Stimulated activated CD4-positive, alpha-beta T cell treated with anti-CD3 and anti-CD28 coated beads, TNF-alpha, amount 100 ng/mL, for 24 hours (primary cell): Measurements from ENCODE around the gene ZNF786.
"Not testable (repeated sequence)": the region's sequence is repeated elsewhere in the genome, so short reads cannot be mapped to it uniquely, and the experiment has no call there.

Experiments
- DNase-seq, 3 experiments: peaks; one replicate each; pipeline ENCODE4 v3.0.0-alpha.2; 2020; ENCODE audit warnings: low read depth in 3 of 3

Gene ZNF786

GRCh38 chr7:149077594-149077993 lies 12.9 kb downstream of the ZNF786 start:
- no peak for DNase-seq

GRCh38 chr7:149075286-149075685 lies 15.2 kb downstream of the ZNF786 start:
- no peak for DNase-seq

- DNase-seq, result no peak
Observed at GRCh38 chr7:149074116-149074885, 16.2 kb downstream of the ZNF786 start.

- DNase-seq, result no peak
Observed at GRCh38 chr7:149072438-149072775, 18.1 kb downstream of the ZNF786 start.

- peak in 2 of 3 experiments; percentile 28 to 48 for DNase-seq
Observed at GRCh38 chr7:149071641-149072437, 18.7 kb downstream of the ZNF786 start.

- DNase-seq, result no peak
Observed at GRCh38 chr7:149071182-149071635, 19.3 kb downstream of the ZNF786 start.

- no peak for DNase-seq
Observed at GRCh38 chr7:149070372-149071125, 20.0 kb downstream of the ZNF786 start.

GRCh38 chr7:149067869-149068268 lies 22.6 kb downstream of the ZNF786 start:
- DNase-seq, result no peak

GRCh38 chr7:149063476-149063875 lies 27.0 kb downstream of the ZNF786 start:
- no peak for DNase-seq

- not testable (repeated sequence) for DNase-seq
Observed at GRCh38 chr7:149062217-149062899, 28.2 kb downstream of the ZNF786 start.

- DNase-seq, result no peak
Observed at GRCh38 chr7:149060156-149060555, 30.4 kb downstream of the ZNF786 start.

- DNase-seq, result no peak
Observed at GRCh38 chr7:149053885-149054284, 36.6 kb downstream of the ZNF786 start.

GRCh38 chr7:149053384-149053783 lies 37.1 kb downstream of the ZNF786 start:
- DNase-seq, result no peak

GRCh38 chr7:149050941-149051340 lies 39.6 kb downstream of the ZNF786 start:
- no peak for DNase-seq

- no peak for DNase-seq
Observed at GRCh38 chr7:149048805-149049204, 41.7 kb downstream of the ZNF786 start.

GRCh38 chr7:149046416-149046815 lies 44.1 kb downstream of the ZNF786 start:
- no peak for DNase-seq

- no peak for DNase-seq
Observed at GRCh38 chr7:149043936-149044335, 46.6 kb downstream of the ZNF786 start.

GRCh38 chr7:149041350-149041749 lies 49.2 kb downstream of the ZNF786 start:
- DNase-seq, result no peak

GRCh38 chr7:149038641-149039040 lies 51.9 kb downstream of the ZNF786 start:
- DNase-seq, result not testable (repeated sequence)

- no peak for DNase-seq
Observed at GRCh38 chr7:149036676-149037075, 53.8 kb downstream of the ZNF786 start.

GRCh38 chr7:149031353-149031910 lies 59.1 kb downstream of the ZNF786 start:
- DNase-seq, result no peak
